H1 (cell line): Measurements from ENCODE around the gene ASH1L.

Experiments used
- BCL11A ChIP-seq, 2 experiments: IDR thresholded peaks; one replicate each; pipeline ENCODE4 v1.6.1; 2011; ENCODE audit warnings: low read depth in 2 of 2, low read length in 2 of 2, mild to moderate bottlenecking in 2 of 2
- EGR1 ChIP-seq: IDR thresholded peaks from 2 replicates; pipeline ENCODE4 v1.6.1; 2011; ENCODE audit warnings: low read depth, low read length, borderline replicate concordance
- EP300 ChIP-seq, 2 experiments: IDR thresholded peaks; 1 replicate in 1 of 2; 2 replicates in 1 of 2; pipeline ENCODE4 v1.6.1; 2011 to 2012; ENCODE audit warnings: low read depth in 2 of 2, low read length in 2 of 2, mild to moderate bottlenecking in 2 of 2, borderline replicate concordance in 1 of 2, inconsistent platforms in 1 of 2, moderate library complexity in 1 of 2
- GABPA ChIP-seq: IDR thresholded peaks from 2 replicates; pipeline ENCODE4 v1.6.1; 2011; ENCODE audit warnings: mild to moderate bottlenecking, low read length, moderate library complexity, borderline replicate concordance; ENCODE audit not compliant: insufficient read depth
- JUND ChIP-seq: IDR thresholded peaks from 2 replicates; pipeline ENCODE4 v1.6.1; 2011; ENCODE audit warnings: mild to moderate bottlenecking, improper control_type of control experiment, low read length
- POLR2A ChIP-seq, 2 experiments: IDR thresholded peaks; 1 replicate in 1 of 2; 2 replicates in 1 of 2; pipeline ENCODE4 v1.6.1; 2011; ENCODE audit warnings: low read depth in 2 of 2, low read length in 2 of 2, mild to moderate bottlenecking in 2 of 2; ENCODE audit errors: control extremely low read depth in 1 of 2
- RXRA ChIP-seq: IDR thresholded peaks from 2 replicates; pipeline ENCODE4 v1.6.1; 2011; ENCODE audit warnings: low read depth, mild to moderate bottlenecking, low read length, moderate library complexity; ENCODE audit not compliant: insufficient read depth
- SIN3A ChIP-seq, 2 experiments: IDR thresholded peaks in 1 of 2; conservative IDR thresholded peaks in 1 of 2; 2 replicates each; pipeline ENCODE4 v1.6.1; 2011 to 2012; ENCODE audit warnings: low read length in 2 of 2, improper control_type of control experiment in 1 of 2, low read depth in 1 of 2, mild to moderate bottlenecking in 1 of 2
- SIX5 ChIP-seq: IDR thresholded peaks from 2 replicates; pipeline ENCODE4 v1.6.1; 2011; ENCODE audit warnings: mild to moderate bottlenecking, low read depth, low read length
- SP2 ChIP-seq: IDR thresholded peaks from 2 replicates; pipeline ENCODE4 v1.6.1; 2012; ENCODE audit warnings: mild to moderate bottlenecking, low read length, inconsistent platforms
- YY1 ChIP-seq: IDR thresholded peaks from 2 replicates; pipeline ENCODE4 v1.6.1; 2011; ENCODE audit warnings: low read depth, mild to moderate bottlenecking, low read length
- TF ChIP-seq, protein P1 (sequence below), 3 experiments: IDR thresholded peaks; 1 replicate in 2 of 3; 2 replicates in 1 of 3; pipeline versions ENCODE4 v1.5.1 to v1.6.1; 2011; ENCODE audit warnings: low read length in 3 of 3, mild to moderate bottlenecking in 3 of 3, inconsistent platforms in 2 of 3, low read depth in 1 of 3, moderate library complexity in 1 of 3; ENCODE audit not compliant: insufficient read depth in 1 of 3; ENCODE audit errors: control extremely low read depth in 1 of 3

DNA sequence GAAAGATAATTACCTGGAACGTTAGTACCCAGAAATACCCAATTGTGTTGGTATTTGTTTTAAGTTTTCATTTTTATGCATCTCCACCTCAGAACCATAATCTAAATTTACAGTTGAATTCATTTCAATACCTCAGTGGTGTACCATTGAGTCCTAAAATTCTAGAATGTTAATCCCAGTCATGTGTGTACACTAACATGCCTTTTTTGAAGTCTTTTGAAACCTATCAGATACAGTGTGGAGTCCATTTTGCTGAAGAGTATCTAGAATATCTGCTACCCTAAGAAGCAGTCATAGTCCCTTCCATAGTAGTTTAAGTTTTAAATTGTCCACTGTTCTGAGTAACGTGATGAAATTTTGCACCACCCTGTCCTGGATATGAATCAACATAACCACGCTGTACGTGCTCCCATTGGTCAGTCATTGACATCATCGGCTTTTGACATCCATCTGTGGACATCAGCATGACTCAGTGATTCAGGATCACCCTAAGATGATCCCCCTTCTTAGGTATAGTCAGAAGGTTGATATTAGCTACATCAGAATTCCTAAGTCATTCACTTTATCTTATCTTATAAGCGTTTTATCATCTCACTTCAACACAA is 7.5 kb upstream of the ASH1L start:
- TF ChIP-seq SIX5 (no peak), SP2 (no peak), SIN3A (conservative IDR thresholded peaks at IDR 0.05 in 1 of 2, IDR thresholded peaks at IDR 0.05 in 1 of 2; ENCODE audit: low read depth in 1 of 2, low read length in 2 of 2) (no peak), JUND (no peak), EGR1 (no peak), BCL11A (IDR thresholded peaks at IDR 0.05; ENCODE audit: low read depth in 2 of 2, low read length in 2 of 2) (no peak), GABPA (no peak), RXRA (no peak), POLR2A (IDR thresholded peaks at IDR 0.05; ENCODE audit: control extremely low read depth in 1 of 2, low read depth in 2 of 2, low read length in 2 of 2) (no peak), YY1 (no peak), EP300 (IDR thresholded peaks at IDR 0.05; ENCODE audit: borderline replicate concordance in 1 of 2, low read depth in 2 of 2, low read length in 2 of 2) (no peak)
- TF ChIP-seq, protein P1, sequence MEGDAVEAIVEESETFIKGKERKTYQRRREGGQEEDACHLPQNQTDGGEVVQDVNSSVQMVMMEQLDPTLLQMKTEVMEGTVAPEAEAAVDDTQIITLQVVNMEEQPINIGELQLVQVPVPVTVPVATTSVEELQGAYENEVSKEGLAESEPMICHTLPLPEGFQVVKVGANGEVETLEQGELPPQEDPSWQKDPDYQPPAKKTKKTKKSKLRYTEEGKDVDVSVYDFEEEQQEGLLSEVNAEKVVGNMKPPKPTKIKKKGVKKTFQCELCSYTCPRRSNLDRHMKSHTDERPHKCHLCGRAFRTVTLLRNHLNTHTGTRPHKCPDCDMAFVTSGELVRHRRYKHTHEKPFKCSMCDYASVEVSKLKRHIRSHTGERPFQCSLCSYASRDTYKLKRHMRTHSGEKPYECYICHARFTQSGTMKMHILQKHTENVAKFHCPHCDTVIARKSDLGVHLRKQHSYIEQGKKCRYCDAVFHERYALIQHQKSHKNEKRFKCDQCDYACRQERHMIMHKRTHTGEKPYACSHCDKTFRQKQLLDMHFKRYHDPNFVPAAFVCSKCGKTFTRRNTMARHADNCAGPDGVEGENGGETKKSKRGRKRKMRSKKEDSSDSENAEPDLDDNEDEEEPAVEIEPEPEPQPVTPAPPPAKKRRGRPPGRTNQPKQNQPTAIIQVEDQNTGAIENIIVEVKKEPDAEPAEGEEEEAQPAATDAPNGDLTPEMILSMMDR (IDR thresholded peaks at IDR 0.05; ENCODE audit: control extremely low read depth in 1 of 3, insufficient read depth in 1 of 3, low read depth in 1 of 3, low read length in 3 of 3) = no peak
